ENCODE results near the gene IQSEC3.

IQSEC3 gene

DNA sequence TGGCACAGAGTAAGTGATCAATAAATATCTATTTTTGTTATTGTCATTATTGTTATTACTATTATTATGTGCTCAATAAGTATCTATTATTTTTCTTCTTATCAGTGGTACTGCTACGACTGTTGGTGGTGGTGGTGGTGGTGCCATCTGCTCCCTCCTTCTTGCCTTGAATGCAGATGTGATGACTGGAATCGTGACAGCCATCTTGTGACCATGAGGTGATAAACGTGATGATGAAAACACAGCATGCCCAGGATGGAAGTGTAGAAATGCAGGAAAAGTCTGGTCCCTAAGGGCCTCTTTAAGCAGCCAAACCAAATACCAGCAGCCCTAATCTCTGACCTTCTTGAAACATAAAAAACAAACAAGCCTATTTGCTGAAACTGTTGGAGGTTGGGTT lies 125.0 kb downstream of the IQSEC3 start:
- Histone ChIP-seq H3K4me3 (ENCODE audit: low read length in 2 of 2) (no peak overlapping the region), H3K36me3 (ENCODE audit: control insufficient read depth in 2 of 2, insufficient read depth in 2 of 2, low read length in 2 of 2) (no peaks in the 10 kb centered on the region), H3K27me3 (ENCODE audit: control insufficient read depth in 1 of 2, insufficient read depth in 2 of 2, low read length in 2 of 2) (peaks cover 3 to 32% of the 10 kb centered on the region in 2 donors), H3K27ac (ENCODE audit: low read length) (no peak overlapping the region), H3K9ac (ENCODE audit: low read length in 2 of 2) (no peak overlapping the region), H3K9me3 (ENCODE audit: control insufficient read depth in 2 of 2, low read length in 2 of 2) (no peaks in the 10 kb centered on the region), H3K4me1 (ENCODE audit: control insufficient read depth, insufficient read depth, low read length) (peaks cover 6% of the 10 kb centered on the region)

- Histone ChIP-seq H3K4me3 (ENCODE audit: low read length in 2 of 2) (no peak overlapping the region), H3K9me3 (ENCODE audit: control insufficient read depth in 2 of 2, low read length in 2 of 2) (no peaks in the 10 kb centered on the region), H3K9ac (ENCODE audit: low read length in 2 of 2) (no peak overlapping the region), H3K27ac (ENCODE audit: low read length) (no peak overlapping the region), H3K27me3 (ENCODE audit: control insufficient read depth in 1 of 2, insufficient read depth in 2 of 2, low read length in 2 of 2) (peaks cover 11 to 35% of the 10 kb centered on the region in 2 donors), H3K36me3 (ENCODE audit: control insufficient read depth in 2 of 2, insufficient read depth in 2 of 2, low read length in 2 of 2) (no peaks in the 10 kb centered on the region), H3K4me1 (ENCODE audit: control insufficient read depth, insufficient read depth, low read length) (peaks cover 6% of the 10 kb centered on the region)
Measured at GRCh38 chr12:193261-193660, 126.7 kb downstream of the IQSEC3 start.

GRCh38 chr12:194276-194675 lies 127.7 kb downstream of the IQSEC3 start:
- Histone ChIP-seq H3K27me3 (ENCODE audit: control insufficient read depth in 1 of 2, insufficient read depth in 2 of 2, low read length in 2 of 2) (peaks cover 11 to 39% of the 10 kb centered on the region in 2 donors), H3K36me3 (ENCODE audit: control insufficient read depth in 2 of 2, insufficient read depth in 2 of 2, low read length in 2 of 2) (no peaks in the 10 kb centered on the region), H3K9me3 (ENCODE audit: control insufficient read depth in 2 of 2, low read length in 2 of 2) (no peaks in the 10 kb centered on the region), H3K4me1 (ENCODE audit: control insufficient read depth, insufficient read depth, low read length) (peaks cover 4% of the 10 kb centered on the region), H3K27ac (ENCODE audit: low read length) (no peak overlapping the region), H3K4me3 (ENCODE audit: low read length in 2 of 2) (no peak overlapping the region), H3K9ac (ENCODE audit: low read length in 2 of 2) (no peak overlapping the region)

GRCh38 chr12:195156-195555 lies 128.6 kb downstream of the IQSEC3 start:
- Histone ChIP-seq H3K9ac (ENCODE audit: low read length in 2 of 2) (no peak overlapping the region), H3K4me1 (ENCODE audit: control insufficient read depth, insufficient read depth, low read length) (no peaks in the 10 kb centered on the region), H3K9me3 (ENCODE audit: control insufficient read depth in 2 of 2, low read length in 2 of 2) (no peaks in the 10 kb centered on the region), H3K27me3 (ENCODE audit: control insufficient read depth in 1 of 2, insufficient read depth in 2 of 2, low read length in 2 of 2) (peaks cover 11 to 39% of the 10 kb centered on the region in 2 donors), H3K27ac (ENCODE audit: low read length) (no peak overlapping the region), H3K4me3 (ENCODE audit: low read length in 2 of 2) (no peak overlapping the region), H3K36me3 (ENCODE audit: control insufficient read depth in 2 of 2, insufficient read depth in 2 of 2, low read length in 2 of 2) (no peaks in the 10 kb centered on the region)

- Histone ChIP-seq H3K9ac (ENCODE audit: low read length in 2 of 2) (no peak overlapping the region), H3K4me1 (ENCODE audit: control insufficient read depth, insufficient read depth, low read length) (no peaks in the 10 kb centered on the region), H3K36me3 (ENCODE audit: control insufficient read depth in 2 of 2, insufficient read depth in 2 of 2, low read length in 2 of 2) (no peaks in the 10 kb centered on the region), H3K27ac (ENCODE audit: low read length) (no peak overlapping the region), H3K4me3 (ENCODE audit: low read length in 2 of 2) (no peak overlapping the region), H3K27me3 (ENCODE audit: control insufficient read depth in 1 of 2, insufficient read depth in 2 of 2, low read length in 2 of 2) (peaks cover 11 to 33% of the 10 kb centered on the region in 2 donors), H3K9me3 (ENCODE audit: control insufficient read depth in 2 of 2, low read length in 2 of 2) (no peaks in the 10 kb centered on the region)
Measured at GRCh38 chr12:195951-196350, 129.4 kb downstream of the IQSEC3 start.

GRCh38 chr12:196436-196835 lies 129.9 kb downstream of the IQSEC3 start:
- H3K27me3 ChIP-seq (ENCODE audit: control insufficient read depth in 1 of 2, insufficient read depth in 2 of 2, low read length in 2 of 2) = peaks cover 11 to 34% of the 10 kb centered on the region in 2 donors
- no peaks in the 10 kb centered on the region for H3K9me3 ChIP-seq (ENCODE audit: control insufficient read depth in 2 of 2, low read length in 2 of 2)
- no peak overlapping the region for H3K9ac ChIP-seq (ENCODE audit: low read length in 2 of 2)
- H3K27ac ChIP-seq (ENCODE audit: low read length) = no peak overlapping the region
- no peak overlapping the region for H3K4me3 ChIP-seq (ENCODE audit: low read length in 2 of 2)
- no peaks in the 10 kb centered on the region for H3K36me3 ChIP-seq (ENCODE audit: control insufficient read depth in 2 of 2, insufficient read depth in 2 of 2, low read length in 2 of 2)
- H3K4me1 ChIP-seq (ENCODE audit: control insufficient read depth, insufficient read depth, low read length) = no peaks in the 10 kb centered on the region

DNA sequence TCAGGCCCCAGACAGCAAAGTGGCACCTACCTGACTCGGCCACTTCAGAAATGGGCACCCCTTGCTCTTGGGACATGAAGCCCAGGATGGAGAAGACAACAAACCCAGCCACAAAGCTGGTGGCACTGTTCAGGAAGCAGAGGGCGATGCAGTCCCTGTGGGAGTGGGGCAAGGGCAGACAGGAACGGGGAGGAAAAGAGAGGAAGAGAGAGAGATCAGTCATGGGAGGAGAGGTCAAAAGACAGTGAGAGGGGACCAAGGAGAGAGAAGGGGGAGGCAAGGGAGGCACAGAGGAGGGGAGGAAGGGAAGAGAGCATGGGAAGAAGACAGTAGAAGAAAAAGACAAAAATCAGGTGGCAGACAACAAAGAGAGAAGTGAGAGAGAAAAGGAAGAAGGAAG lies 130.8 kb downstream of the IQSEC3 start:
- Histone ChIP-seq H3K36me3 (ENCODE audit: control insufficient read depth in 2 of 2, insufficient read depth in 2 of 2, low read length in 2 of 2) (no peaks in the 10 kb centered on the region), H3K9me3 (ENCODE audit: control insufficient read depth in 2 of 2, low read length in 2 of 2) (no peaks in the 10 kb centered on the region), H3K27ac (ENCODE audit: low read length) (no peak overlapping the region), H3K27me3 (ENCODE audit: control insufficient read depth in 1 of 2, insufficient read depth in 2 of 2, low read length in 2 of 2) (peaks cover 13 to 37% of the 10 kb centered on the region in 2 donors), H3K9ac (ENCODE audit: low read length in 2 of 2) (no peak overlapping the region), H3K4me3 (ENCODE audit: low read length in 2 of 2) (no peak overlapping the region), H3K4me1 (ENCODE audit: control insufficient read depth, insufficient read depth, low read length) (no peaks in the 10 kb centered on the region)

DNA sequence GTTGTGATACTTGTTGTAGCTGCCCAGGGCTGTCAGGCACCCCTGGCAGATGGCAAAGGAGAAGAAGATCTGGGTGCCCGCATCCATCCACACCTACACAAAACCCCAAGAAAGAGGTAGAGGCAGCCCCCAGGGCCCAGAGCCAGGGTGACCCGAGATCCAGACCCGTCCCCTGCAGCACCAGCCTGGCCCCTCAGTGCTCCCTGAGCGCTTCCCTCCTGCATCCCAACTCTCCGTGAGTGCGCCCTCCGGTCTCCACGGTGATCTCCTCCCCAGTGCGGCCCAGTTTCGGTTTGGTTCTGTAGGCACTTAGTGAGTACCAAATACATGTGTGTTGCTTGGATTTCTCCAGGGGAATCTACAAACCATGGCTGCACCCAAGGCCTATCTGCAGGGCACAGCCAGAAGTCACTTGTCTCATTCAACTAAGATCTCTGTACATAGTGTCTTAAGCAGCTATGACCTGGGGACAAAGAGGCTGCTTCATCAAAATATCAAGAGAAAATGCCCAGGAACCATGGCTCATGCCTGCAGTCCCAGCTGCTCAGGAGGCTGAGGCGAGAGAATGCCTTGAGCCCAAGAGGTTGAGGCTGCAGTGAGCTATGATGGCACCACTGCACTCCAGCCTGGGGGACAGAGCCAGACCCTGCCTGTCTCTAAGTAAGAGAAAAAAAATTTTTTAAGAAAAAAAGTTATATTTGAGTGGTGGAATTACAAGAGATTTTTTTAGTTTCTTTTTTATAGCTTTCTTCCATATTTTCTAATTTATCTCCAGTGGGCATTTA lies 131.5 kb downstream of the IQSEC3 start:
- Histone ChIP-seq H3K9ac (ENCODE audit: low read length in 2 of 2) (no peak overlapping the region), H3K9me3 (ENCODE audit: control insufficient read depth in 2 of 2, low read length in 2 of 2) (no peaks in the 10 kb centered on the region), H3K27me3 (ENCODE audit: control insufficient read depth in 1 of 2, insufficient read depth in 2 of 2, low read length in 2 of 2) (peaks cover 18 to 38% of the 10 kb centered on the region in 2 donors), H3K4me1 (ENCODE audit: control insufficient read depth, insufficient read depth, low read length) (no peaks in the 10 kb centered on the region), H3K36me3 (ENCODE audit: control insufficient read depth in 2 of 2, insufficient read depth in 2 of 2, low read length in 2 of 2) (no peaks in the 10 kb centered on the region), H3K27ac (ENCODE audit: low read length) (no peak overlapping the region), H3K4me3 (ENCODE audit: low read length in 2 of 2) (no peak overlapping the region)

DNA sequence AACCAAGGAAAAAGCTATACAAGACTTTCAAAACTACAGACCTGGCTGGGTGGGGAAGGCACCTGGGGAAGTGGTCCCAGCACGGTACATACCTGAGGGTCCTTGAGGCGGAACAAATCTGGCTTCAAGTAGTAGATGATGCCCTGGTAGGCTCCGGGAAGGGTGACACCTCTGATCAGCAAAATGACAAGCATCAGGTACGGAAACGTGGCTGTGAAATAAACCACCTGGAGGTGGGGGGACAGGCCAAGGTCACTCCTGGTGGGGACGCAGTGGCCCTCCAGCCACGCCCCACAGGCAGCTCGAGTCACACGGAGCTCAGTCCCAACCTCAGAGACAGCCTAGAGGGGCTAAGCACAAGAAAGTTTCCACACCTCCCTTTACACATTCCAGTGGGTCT lies 132.1 kb downstream of the IQSEC3 start:
- Histone ChIP-seq H3K4me1 (ENCODE audit: control insufficient read depth, insufficient read depth, low read length) (peaks cover 3% of the 10 kb centered on the region), H3K9ac (ENCODE audit: low read length in 2 of 2) (no peak overlapping the region), H3K36me3 (ENCODE audit: control insufficient read depth in 2 of 2, insufficient read depth in 2 of 2, low read length in 2 of 2) (no peaks in the 10 kb centered on the region), H3K27me3 (ENCODE audit: control insufficient read depth in 1 of 2, insufficient read depth in 2 of 2, low read length in 2 of 2) (peaks cover 24 to 36% of the 10 kb centered on the region in 2 donors), H3K27ac (ENCODE audit: low read length) (no peak overlapping the region), H3K9me3 (ENCODE audit: control insufficient read depth in 2 of 2, low read length in 2 of 2) (no peaks in the 10 kb centered on the region), H3K4me3 (ENCODE audit: low read length in 2 of 2) (no peak overlapping the region)

GRCh38 chr12:201361-201760 lies 134.8 kb downstream of the IQSEC3 start:
- H3K4me3 ChIP-seq (ENCODE audit: low read length in 2 of 2) = no peak overlapping the region
- no peak overlapping the region for H3K27ac ChIP-seq (ENCODE audit: low read length)
- H3K9me3 ChIP-seq (ENCODE audit: control insufficient read depth in 2 of 2, low read length in 2 of 2) = no peaks in the 10 kb centered on the region
- H3K9ac ChIP-seq (ENCODE audit: low read length in 2 of 2) = no peak overlapping the region
- peaks cover 42% of the 10 kb centered on the region in 2 donors for H3K27me3 ChIP-seq (ENCODE audit: control insufficient read depth in 1 of 2, insufficient read depth in 2 of 2, low read length in 2 of 2)
- peaks cover 8% of the 10 kb centered on the region for H3K4me1 ChIP-seq (ENCODE audit: control insufficient read depth, insufficient read depth, low read length)
- no peaks in the 10 kb centered on the region for H3K36me3 ChIP-seq (ENCODE audit: control insufficient read depth in 2 of 2, insufficient read depth in 2 of 2, low read length in 2 of 2)

- H3K4me3 ChIP-seq (ENCODE audit: low read length in 2 of 2) = no peak overlapping the region
- H3K9ac ChIP-seq (ENCODE audit: low read length in 2 of 2) = no peak overlapping the region
- H3K4me1 ChIP-seq (ENCODE audit: control insufficient read depth, insufficient read depth, low read length) = peaks cover 8% of the 10 kb centered on the region
- H3K27ac ChIP-seq (ENCODE audit: low read length) = no peak overlapping the region
- H3K9me3 ChIP-seq (ENCODE audit: control insufficient read depth in 2 of 2, low read length in 2 of 2) = no peaks in the 10 kb centered on the region
- H3K27me3 ChIP-seq (ENCODE audit: control insufficient read depth in 1 of 2, insufficient read depth in 2 of 2, low read length in 2 of 2) = peaks cover 43 to 46% of the 10 kb centered on the region in 2 donors
- no peaks in the 10 kb centered on the region for H3K36me3 ChIP-seq (ENCODE audit: control insufficient read depth in 2 of 2, insufficient read depth in 2 of 2, low read length in 2 of 2)
Measured at GRCh38 chr12:202081-202731, 135.6 kb downstream of the IQSEC3 start.

Measured in stomach smooth muscle (tissue), 2 donors.